Right lobe of liver (tissue), 4 donors: ENCODE results near the gene CEP85L.

Experiments used
- CTCF ChIP-seq, 4 donors: fragments of 200-600 bp in 3 of 4; fragments of 450-650 bp in 1 of 4; IDR thresholded peaks; one replicate each; pipeline versions ENCODE4 v1.5.1 to v1.8.0; 2016 to 2022; ENCODE audit warnings: antibody characterized with exemption in 4 of 4, mild to moderate bottlenecking in 2 of 4
- POLR2A ChIP-seq: fragments of 450-650 bp; IDR thresholded peaks from one replicate; pipeline ENCODE4 v1.6.1; 2017; ENCODE audit warnings: antibody characterized with exemption, mild to moderate bottlenecking
- donor health status: DM: no; HTN: no; CAD: no.
- donor health status: DM: no; HTN: no; CAD: no.
- donor health status: DM: no; HTN: yes; CAD: no.

GRCh38 chr6:118611334-118611733 is 40.1 kb downstream of the CEP85L start:
- TF ChIP-seq CTCF (IDR thresholded peaks at IDR 0.05) = no peak
- TF ChIP-seq POLR2A = no peak
